ENCODE measurements around the gene FOXL3. TPM values are rescaled to one million over a fixed set of nuclear protein-coding genes. Genes with fewer than 3 reads are reported as not detected.

FOXL3 gene
- total RNA-seq, 4 donors from 2014 or later = not detected

DNA sequence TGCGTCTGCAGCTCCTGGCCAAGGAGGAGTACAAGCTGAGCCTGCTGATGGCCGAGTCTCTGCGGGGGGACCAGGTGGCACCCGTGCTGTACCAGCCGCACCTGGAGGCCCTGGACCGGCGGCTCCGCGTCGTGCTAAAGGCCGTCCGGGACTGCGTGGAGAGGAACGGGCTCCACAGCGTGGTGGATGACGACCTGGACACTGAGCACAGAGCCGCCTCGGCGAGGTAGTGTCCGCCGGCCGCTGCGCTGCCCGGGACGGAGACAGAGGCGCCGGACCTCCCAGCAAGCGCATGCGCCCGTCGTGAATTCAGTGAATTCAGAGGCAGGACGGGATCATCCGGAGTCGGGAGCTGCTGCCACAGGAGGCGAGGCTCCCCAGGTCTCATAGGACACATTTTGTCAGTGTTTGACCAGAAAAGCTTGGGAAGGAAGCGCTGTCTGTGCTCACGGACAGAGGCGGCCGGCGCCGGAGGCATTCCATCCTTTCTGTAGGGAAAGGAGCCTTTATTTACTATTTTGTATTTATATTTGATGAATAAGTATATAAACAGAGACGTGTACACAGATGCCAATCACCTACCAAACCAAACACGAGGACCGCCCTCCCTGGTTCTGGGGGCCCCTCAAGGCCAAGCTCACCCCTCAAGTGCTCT, 30.1 kb upstream of the FOXL3 start:
- DNase-seq (no peak), ATAC-seq (no peak)
- in situ Hi-C loops (cut with MboI; ENCODE audit: low sequenced_read_pairs in 4 of 4) = no loop called here
- no peaks in the 10 kb centered on the region for H3K9me3 ChIP-seq
- intact Hi-C loops (cut with DNase I; ENCODE audit: low total_unique reads) = no loop called here
- no peaks in the 10 kb centered on the region for H3K4me1 ChIP-seq
- H3K27ac ChIP-seq = no peak overlapping the region
- TF ChIP-seq, protein P1, sequence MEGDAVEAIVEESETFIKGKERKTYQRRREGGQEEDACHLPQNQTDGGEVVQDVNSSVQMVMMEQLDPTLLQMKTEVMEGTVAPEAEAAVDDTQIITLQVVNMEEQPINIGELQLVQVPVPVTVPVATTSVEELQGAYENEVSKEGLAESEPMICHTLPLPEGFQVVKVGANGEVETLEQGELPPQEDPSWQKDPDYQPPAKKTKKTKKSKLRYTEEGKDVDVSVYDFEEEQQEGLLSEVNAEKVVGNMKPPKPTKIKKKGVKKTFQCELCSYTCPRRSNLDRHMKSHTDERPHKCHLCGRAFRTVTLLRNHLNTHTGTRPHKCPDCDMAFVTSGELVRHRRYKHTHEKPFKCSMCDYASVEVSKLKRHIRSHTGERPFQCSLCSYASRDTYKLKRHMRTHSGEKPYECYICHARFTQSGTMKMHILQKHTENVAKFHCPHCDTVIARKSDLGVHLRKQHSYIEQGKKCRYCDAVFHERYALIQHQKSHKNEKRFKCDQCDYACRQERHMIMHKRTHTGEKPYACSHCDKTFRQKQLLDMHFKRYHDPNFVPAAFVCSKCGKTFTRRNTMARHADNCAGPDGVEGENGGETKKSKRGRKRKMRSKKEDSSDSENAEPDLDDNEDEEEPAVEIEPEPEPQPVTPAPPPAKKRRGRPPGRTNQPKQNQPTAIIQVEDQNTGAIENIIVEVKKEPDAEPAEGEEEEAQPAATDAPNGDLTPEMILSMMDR (IDR thresholded peaks at IDR 0.05 in 4 of 5, conservative IDR thresholded peaks at IDR 0.05 in 1 of 5) = no peak
- peaks cover 0 to 53% of the 10 kb centered on the region in 2 donors for H3K36me3 ChIP-seq
- no peaks in the 10 kb centered on the region for H3K27me3 ChIP-seq
- no peak overlapping the region for H3K4me3 ChIP-seq

DNA sequence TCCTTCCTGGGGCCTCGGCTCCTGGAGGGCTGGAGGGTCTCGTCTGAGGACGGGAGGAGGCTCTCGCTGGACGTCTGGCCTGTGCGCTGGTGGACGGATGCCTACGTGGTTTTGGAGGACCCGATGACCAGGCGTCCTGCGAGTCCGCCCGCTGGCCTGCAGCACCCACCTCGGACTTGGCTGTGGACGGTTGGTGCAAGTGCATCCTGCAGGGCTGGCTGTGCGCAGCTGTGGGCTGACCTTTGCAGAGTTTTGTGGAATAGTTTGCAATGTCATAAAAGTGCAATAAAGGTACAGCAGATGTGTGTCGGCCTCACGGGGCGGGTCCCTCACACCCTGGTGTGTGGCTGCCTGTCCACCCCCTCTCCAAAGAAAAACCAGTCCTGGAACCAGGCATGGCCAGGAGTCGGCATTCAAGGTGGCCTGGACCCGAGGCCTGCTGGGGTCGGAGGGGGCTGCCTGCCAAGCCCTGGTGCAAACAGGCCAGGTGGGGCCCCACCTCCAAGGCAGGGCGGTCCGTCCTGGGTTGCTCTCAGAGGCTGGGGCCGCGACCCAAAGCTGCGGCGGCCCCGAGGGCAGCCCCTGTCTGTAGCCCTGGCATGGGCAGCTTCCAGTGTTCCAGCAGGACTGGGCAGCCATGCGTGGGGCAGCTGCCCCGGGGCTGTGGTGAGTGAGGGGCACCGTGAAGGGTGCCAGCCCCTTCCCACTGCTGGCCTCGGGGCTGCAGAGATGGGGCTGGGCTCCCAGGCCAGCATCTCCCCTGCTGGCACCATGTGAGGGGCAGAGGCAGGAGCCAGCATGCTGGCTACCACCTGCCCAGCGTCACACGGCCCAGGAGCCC, 29.3 kb upstream of the FOXL3 start:
- in situ Hi-C loops (cut with MboI; ENCODE audit: low sequenced_read_pairs in 4 of 4) = no loop called here
- H3K36me3 ChIP-seq = peaks cover 0 to 46% of the 10 kb centered on the region in 2 donors
- no peak for DNase-seq
- TF ChIP-seq, protein P1 (IDR thresholded peaks at IDR 0.05 in 4 of 5, conservative IDR thresholded peaks at IDR 0.05 in 1 of 5) = no peak
- TF ChIP-seq POLR2A (IDR thresholded peaks at IDR 0.05) = no peak
- no peak for ATAC-seq
- no peak overlapping the region for H3K4me3 ChIP-seq
- H3K27me3 ChIP-seq = no peaks in the 10 kb centered on the region
- no peaks in the 10 kb centered on the region for H3K4me1 ChIP-seq
- no peaks in the 10 kb centered on the region for H3K9me3 ChIP-seq
- intact Hi-C loops (cut with DNase I; ENCODE audit: low total_unique reads) = no loop called here
- H3K27ac ChIP-seq = no peak overlapping the region

DNA sequence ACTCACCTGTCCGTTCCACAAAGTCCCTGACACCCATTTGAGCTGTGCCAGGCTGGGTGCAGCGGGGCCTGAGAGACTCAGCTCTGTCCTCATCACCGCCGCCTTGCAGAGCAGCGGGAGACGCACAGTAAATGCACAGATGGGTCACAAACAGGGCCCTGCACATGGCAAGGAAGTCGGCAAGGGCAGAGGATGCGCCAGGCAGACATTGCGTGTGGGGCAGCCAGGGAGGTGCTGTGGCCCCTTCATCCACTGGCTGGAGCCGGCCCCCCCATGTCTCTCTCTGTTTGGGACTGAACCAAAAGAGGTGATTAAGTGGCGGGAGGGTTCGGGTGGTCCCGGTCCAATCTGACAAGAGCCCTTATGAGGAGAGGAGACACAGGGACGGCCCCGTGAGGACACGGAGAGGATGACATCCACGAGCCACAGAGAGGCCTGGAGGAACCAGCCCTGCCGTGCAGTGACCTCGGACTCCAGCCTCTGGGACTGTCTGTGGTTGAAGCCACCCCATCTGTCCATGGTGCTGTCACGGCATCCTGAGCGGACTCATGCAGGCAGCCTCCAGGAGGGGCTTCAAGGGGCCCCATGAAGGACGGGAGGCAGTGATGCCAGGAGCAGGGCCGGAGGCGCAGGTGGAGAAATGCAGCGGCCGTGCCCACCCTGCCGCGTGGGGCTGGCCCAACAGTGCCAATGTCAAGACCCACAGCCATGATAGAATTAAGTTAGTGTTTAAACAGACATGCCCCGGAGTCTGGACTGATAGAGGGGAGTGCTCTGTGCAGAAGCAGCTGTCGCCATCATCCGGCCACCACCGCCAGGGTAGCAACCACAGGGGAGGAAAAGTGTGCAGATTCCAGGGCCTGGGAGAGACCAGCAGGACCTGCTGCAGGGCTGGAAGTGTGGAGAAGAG, 28.4 kb upstream of the FOXL3 start:
- Histone ChIP-seq H3K4me3 (no peak overlapping the region), H3K9me3 (no peaks in the 10 kb centered on the region), H3K27me3 (no peaks in the 10 kb centered on the region), H3K27ac (no peak overlapping the region), H3K4me1 (no peaks in the 10 kb centered on the region), H3K36me3 (peaks cover 0 to 37% of the 10 kb centered on the region in 2 donors)
- ATAC-seq (no peak), DNase-seq (no peak)
- TF ChIP-seq POLR2A (IDR thresholded peaks at IDR 0.05) = no peak
- TF ChIP-seq, protein P1 (IDR thresholded peaks at IDR 0.05 in 4 of 5, conservative IDR thresholded peaks at IDR 0.05 in 1 of 5) = no peak
- in situ Hi-C loops (cut with MboI; ENCODE audit: low sequenced_read_pairs in 4 of 4) (no loop called here), intact Hi-C loops (cut with DNase I; ENCODE audit: low total_unique reads) (no loop called here)

DNA sequence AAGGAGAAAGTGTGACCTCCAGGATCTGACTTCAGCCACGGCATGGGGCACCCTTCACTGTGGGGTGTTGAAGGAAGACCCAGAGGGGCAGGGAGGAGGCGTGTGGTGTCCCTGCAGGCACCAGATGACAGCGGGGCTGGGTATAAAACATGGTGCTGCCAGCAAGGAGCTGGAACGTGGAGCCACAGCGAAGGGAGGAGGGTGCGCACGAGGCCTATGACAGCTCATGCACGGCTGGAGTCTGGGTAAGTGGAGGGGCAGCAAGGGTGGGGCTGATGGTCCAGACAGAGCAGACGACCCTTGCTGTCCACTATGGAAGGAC, 27.8 kb upstream of the FOXL3 start:
- intact Hi-C loops (cut with DNase I; ENCODE audit: low total_unique reads) (no loop called here), in situ Hi-C loops (cut with MboI; ENCODE audit: low sequenced_read_pairs in 4 of 4) (no loop called here)
- Histone ChIP-seq H3K4me3 (no peak overlapping the region), H3K27ac (no peak overlapping the region), H3K36me3 (peaks cover 0 to 31% of the 10 kb centered on the region in 2 donors), H3K27me3 (no peaks in the 10 kb centered on the region), H3K9me3 (no peaks in the 10 kb centered on the region), H3K4me1 (no peaks in the 10 kb centered on the region)
- ATAC-seq (no peak), DNase-seq (no peak)
- TF ChIP-seq, protein P1 (IDR thresholded peaks at IDR 0.05 in 4 of 5, conservative IDR thresholded peaks at IDR 0.05 in 1 of 5) = no peak
- no peak for TF ChIP-seq POLR2A (IDR thresholded peaks at IDR 0.05)
